GM20431 (cell line): ENCODE results near the gene SEMA5A.

Experiments
- in situ Hi-C: fragments of 300-500 bp; cut with MseI, MboI; formaldehyde crosslinking; loops from one replicate; pipeline ENCODE4 v1.15.0; 2020; ENCODE audit warnings: low sequenced_read_pairs; ENCODE audit not compliant: unreplicated experiment

The SEMA5A gene

GRCh38 chr5:9263656-9264055, 282.2 kb downstream of the SEMA5A start:
- in situ Hi-C loops: no loop called here

GRCh38 chr5:9251379-9251980, 294.4 kb downstream of the SEMA5A start:
- in situ Hi-C loops: no loop called here

GRCh38 chr5:9249231-9249630, 296.6 kb downstream of the SEMA5A start:
- in situ Hi-C loops: no loop called here

GRCh38 chr5:9245071-9245470, 300.8 kb downstream of the SEMA5A start:
- in situ Hi-C loops: no loop called here

GRCh38 chr5:9244417-9244816, 301.5 kb downstream of the SEMA5A start:
- in situ Hi-C loops: no loop called here

GRCh38 chr5:9241479-9242305, 304.2 kb downstream of the SEMA5A start:
- in situ Hi-C loops: no loop called here

- in situ Hi-C loops: no loop called here
Observed at GRCh38 chr5:9240431-9240830, 305.4 kb downstream of the SEMA5A start.

GRCh38 chr5:9239626-9240025, 306.2 kb downstream of the SEMA5A start:
- in situ Hi-C loops: no loop called here

GRCh38 chr5:9239071-9239470, 306.8 kb downstream of the SEMA5A start:
- in situ Hi-C loops: no loop called here

- in situ Hi-C loops: no loop called here
Observed at GRCh38 chr5:9233712-9234111, 312.2 kb downstream of the SEMA5A start.

- in situ Hi-C loops: no loop called here
Observed at GRCh38 chr5:9233035-9233434, 312.8 kb downstream of the SEMA5A start.

GRCh38 chr5:9231842-9232241, 314.0 kb downstream of the SEMA5A start:
- in situ Hi-C loops: no loop called here

- in situ Hi-C loops: no loop called here
Observed at GRCh38 chr5:9230355-9230754, 315.5 kb downstream of the SEMA5A start.

- in situ Hi-C loops: no loop called here
Observed at GRCh38 chr5:9226016-9226536, 319.8 kb downstream of the SEMA5A start.

GRCh38 chr5:9222054-9222976, 323.6 kb downstream of the SEMA5A start:
- in situ Hi-C loops: loop anchor here (25.0 kb wide), 3 partner anchors 360 to 1285 kb away; no protein-coding TSS in a partner anchor

GRCh38 chr5:9218358-9218757, 327.5 kb downstream of the SEMA5A start:
- in situ Hi-C loops: loop anchor here (25.0 kb wide), 3 partner anchors 356 to 1281 kb away; no protein-coding TSS in a partner anchor

- in situ Hi-C loops: loop anchor here (25.0 kb wide), 3 partner anchors 350 to 1275 kb away; no protein-coding TSS in a partner anchor
Observed at GRCh38 chr5:9212605-9213004, 333.3 kb downstream of the SEMA5A start.

GRCh38 chr5:9209846-9210492, 335.9 kb downstream of the SEMA5A start:
- in situ Hi-C loops: loop anchor here (25.0 kb wide), 3 partner anchors 348 to 1273 kb away; no protein-coding TSS in a partner anchor

GRCh38 chr5:9207817-9208418, 338.0 kb downstream of the SEMA5A start:
- in situ Hi-C loops: loop anchor here (25.0 kb wide), 3 partner anchors 346 to 1271 kb away; no protein-coding TSS in a partner anchor
